ENCODE measurements around the gene MUTYH.
"Not testable (repeated sequence)": the region's sequence is repeated elsewhere in the genome, so short reads cannot be mapped to it uniquely, and the experiment has no call there.

MUTYH gene

DNA sequence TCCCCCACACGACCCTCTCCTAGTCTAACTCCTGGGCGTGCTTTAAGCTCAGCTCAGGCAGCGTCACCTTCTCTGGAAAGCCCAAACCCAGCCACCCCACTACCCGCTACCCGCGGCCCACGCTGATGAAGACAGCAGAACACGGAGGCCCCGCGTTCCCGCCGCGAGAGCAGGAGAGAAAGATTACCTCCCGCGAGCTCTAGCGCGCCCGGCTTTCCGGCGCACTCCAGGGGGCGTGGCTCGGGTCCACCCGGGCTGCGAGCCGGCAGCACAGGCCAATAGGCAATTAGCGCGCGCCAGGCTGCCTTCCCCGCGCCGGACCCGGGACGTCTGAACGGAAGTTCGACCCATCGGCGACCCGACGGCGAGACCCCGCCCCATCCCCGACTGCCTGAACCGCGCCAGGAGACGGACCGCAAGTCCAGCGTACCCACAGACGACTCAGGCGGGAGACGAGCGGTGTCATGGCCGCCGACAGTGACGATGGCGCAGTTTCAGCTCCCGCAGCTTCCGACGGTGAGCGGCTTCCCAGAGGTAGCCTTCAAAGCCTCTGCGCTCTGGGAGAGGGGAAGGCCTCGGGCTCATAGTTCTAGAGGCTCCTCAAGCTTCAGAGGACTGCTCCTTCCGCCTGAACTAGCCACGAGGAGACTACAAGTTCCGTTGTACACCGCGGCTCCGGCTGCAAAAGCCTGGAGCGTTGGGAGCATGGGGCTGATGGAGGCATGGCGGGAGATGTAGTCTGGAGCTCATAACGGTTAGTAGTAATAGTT is at the start of gene MUTYH, which contains the start of gene TOE1:
Gene MUTYH, minus strand, starts transcription at position 652 of the 770 bp plus-strand sequence. CDS start 5,935 bp downstream, outside the sequence.
Gene TOE1, plus strand, starts transcription at position 382 of the 770 bp plus-strand sequence. Its CDS starts 83 bp downstream, at position 465.
- DNase-seq = peak; percentile 92

DNA sequence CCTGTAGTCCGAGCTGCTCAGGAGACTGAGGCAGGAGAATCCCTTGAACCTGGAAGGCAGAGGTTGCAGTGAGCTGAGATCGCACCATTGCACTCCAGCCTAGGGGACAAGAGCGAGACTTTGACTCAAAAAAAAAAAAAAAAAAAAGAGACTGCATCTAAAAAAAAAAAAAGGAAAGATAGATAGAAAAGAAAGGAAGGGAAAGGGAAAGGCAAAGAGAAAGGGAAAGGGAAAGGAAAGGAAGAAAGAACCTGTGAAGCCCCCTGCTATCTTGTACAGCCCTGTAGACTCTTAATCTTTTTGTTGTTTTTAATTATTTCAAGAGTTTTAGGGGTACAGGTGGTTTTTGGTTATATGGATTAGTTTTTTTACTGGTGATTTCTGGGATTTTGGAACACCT is 46.0 kb upstream of the MUTYH start:
- DNase-seq = no peak

DNA sequence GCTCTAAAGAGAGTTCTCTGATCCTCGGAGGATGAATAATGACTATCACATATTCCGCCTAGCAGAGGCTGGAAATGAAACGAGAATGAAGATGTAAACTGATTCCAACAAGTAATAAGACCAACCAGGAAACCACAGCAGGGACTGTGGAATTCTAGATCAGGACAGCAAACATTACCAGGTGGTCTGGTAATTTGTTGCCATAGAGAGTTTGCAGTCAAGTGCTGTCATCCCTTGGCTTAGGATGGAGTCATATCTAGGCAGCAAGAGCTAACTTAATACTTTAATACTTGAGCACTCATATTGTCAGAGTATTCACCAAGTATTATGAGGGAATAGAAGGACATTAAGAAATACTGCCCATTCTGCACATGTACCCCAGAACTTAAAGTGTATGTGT is 45.1 kb upstream of the MUTYH start:
- DNase-seq = no peak

- DNase-seq = not testable (repeated sequence)
Observed at GRCh38 chr1:45384213-45384612, 44.0 kb upstream of the MUTYH start.

GRCh38 chr1:45383191-45383590 is 43.0 kb upstream of the MUTYH start:
- no peak for DNase-seq

DNA sequence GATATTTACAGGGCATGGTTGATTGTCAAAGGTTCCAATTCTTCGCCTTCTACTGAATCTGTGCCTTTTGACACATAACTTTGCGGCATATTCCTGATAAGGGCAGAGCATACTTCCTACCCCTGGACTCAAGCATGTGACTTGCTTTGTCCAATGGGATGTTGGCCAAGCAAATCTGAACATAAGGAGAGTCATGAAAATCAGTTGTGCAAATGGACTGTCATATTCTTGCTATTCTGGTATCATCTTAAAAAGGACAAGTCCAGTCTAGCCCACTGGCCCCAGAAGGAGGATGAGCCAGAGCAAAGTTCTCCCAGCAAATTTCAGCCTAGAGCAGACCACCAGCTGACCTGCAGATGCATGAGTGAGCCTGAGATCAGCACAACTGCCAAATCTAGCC is 41.0 kb upstream of the MUTYH start:
- DNase-seq = no peak

GRCh38 chr1:45380730-45381129 is 40.5 kb upstream of the MUTYH start:
- DNase-seq = no peak

DNA sequence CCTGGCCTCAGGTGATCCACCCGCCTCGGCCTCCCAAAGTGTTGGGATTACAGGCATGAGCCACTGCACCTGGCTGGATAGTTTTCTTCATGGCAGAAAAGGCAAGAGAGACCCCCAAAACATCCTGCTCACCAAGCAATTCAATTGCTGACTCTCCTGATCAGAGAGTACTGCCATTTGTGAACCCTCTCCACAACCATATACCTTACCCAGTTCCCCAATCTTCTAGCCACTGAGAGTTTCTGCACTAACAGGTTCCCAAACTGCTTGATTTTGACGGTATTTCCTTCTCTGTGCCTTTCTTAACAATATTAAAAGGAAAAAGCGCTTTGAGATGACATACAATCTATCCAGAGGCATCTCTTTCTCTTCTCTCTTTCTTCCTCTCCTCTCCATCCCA is 39.9 kb upstream of the MUTYH start:
- no peak for DNase-seq

- DNase-seq = no peak
Observed at GRCh38 chr1:45379524-45379923, 39.3 kb upstream of the MUTYH start.

DNA sequence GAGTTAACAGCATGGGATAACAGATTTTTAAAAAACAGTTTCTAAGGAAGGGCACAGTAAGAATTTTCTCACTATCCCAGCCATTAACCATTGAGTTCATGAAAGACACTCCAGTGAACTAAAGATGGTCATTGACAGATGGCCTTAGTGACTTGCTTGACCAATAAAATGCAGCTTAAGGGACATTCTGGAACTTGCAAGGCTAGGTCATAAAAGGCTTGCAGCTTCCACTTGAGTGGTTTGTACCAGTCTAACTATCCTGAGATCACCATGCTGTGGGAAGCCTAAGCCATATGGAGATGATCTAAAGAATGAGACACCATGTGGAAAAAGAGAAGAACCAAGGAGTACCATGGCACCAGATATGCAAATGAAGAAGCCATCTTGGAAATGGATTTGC is 37.9 kb upstream of the MUTYH start:
- DNase-seq = no peak

- no peak for DNase-seq
Observed at GRCh38 chr1:45375104-45376090, 35.2 kb upstream of the MUTYH start.

- no peak for DNase-seq
Observed at GRCh38 chr1:45373573-45373972, 33.3 kb upstream of the MUTYH start.

- no peak for DNase-seq
Observed at GRCh38 chr1:45370575-45370974, 30.3 kb upstream of the MUTYH start.

DNA sequence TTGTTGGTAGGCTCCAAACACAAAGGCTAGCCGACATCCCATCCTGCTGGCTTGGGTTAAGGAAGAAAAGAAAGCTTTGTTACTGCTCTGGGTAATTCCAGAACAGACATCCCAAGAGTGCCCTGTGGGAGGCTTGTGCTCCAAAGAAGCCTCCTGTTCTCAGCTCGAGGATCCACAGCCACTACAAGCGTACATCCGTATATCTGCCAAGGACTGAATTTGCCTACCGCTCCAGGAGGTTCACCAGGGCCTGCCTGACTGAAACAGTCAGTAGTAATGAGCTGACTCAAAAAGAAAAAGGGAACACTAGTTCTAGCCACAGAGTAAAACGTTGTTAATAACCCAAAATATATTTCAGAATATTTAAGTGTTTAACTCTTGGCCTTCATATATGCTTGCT is 24.8 kb upstream of the MUTYH start:
- no peak for DNase-seq

- DNase-seq = no peak
Observed at GRCh38 chr1:45364294-45364693, 24.1 kb upstream of the MUTYH start.

GRCh38 chr1:45360981-45361380 is 20.7 kb upstream of the MUTYH start:
- DNase-seq = peak; percentile 20

DNA sequence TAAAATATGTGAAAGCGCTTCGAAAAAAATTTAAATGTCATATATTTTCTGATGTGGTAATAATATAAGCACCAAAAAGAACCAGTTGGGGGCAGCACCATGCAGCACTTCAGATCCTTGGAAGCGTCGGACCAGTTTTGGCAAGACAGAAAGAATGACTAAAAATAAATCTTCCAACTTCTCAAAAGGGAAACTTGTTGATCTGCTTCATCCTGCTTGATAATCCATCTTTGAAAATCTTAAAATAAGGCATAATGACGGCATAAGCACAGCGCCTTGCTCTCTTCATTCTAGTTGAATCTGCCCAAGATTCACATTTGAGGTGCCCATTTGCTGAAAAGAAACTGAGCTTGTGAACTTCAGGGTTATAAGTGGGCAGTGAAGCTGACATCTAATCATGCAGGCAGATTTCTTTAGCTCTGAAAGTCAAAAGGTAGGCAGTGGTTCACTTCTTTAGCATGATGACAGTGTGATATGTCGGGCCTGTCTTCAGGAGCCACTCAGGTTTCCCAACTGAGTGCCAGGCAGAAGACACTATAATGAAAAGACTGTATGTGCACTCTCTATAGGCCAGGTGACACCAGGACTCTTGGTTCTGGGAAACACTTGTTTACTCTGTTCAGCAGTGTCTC is 19.8 kb upstream of the MUTYH start:
- peak; percentile 14 for DNase-seq

GRCh38 chr1:45356186-45356585 is 15.9 kb upstream of the MUTYH start:
- no peak for DNase-seq

GRCh38 chr1:45355683-45356082 is 15.4 kb upstream of the MUTYH start:
- DNase-seq = no peak

- DNase-seq = no peak
Observed at GRCh38 chr1:45354838-45355237, 14.6 kb upstream of the MUTYH start.

DNA sequence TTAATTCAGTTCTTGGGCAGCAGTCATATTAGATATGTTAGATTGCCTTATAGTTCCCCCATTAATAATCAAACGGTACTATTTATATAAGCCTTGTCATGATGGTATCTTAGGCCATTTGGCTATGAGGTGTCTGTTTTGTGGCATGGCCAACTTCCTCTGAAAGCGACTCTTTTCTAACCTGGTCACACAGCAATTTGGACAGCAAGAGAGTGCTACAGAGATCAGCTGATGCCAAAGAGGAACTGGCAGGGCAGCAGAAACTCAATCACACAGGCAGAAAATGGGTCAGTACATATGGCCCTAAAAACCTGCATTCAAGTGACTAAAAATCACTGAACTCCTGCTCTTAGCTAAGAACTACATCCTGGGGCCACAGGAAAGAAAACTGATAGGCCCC is 13.4 kb upstream of the MUTYH start:
- no peak for DNase-seq

GRCh38 chr1:45351508-45351907 is 11.3 kb upstream of the MUTYH start:
- DNase-seq = no peak

GRCh38 chr1:45348966-45349677 is 8.9 kb upstream of the MUTYH start:
- peak; percentile 5 for DNase-seq
